GM12891 (cell line): ENCODE measurements around the gene PHYH.

Experiments
- POLR2AphosphoS5 ChIP-seq: IDR thresholded peaks from 2 replicates; pipeline ENCODE4 v1.6.1; 2011; ENCODE audit warnings: low read depth, low read length, control low read depth
- TAF1 ChIP-seq: IDR thresholded peaks from 2 replicates; pipeline ENCODE4 v1.6.1; 2011; ENCODE audit warnings: low read depth, low read length, control low read depth

GRCh38 chr10:13247246-13247645, 52.6 kb downstream of the PHYH start:
- no peak for TF ChIP-seq TAF1
- no peak for TF ChIP-seq POLR2AphosphoS5
